ENCODE results near the gene USP32. TPM values are rescaled to one million over a fixed set of nuclear protein-coding genes. Genes with fewer than 3 reads are reported as not detected.
A peak's percentile ranks its signal among the peaks of the same experiment; 100 is the strongest.

Gene USP32
- total and polyA plus RNA-seq, 4 experiments from 2014 or later, result 2.6 to 36.2 (median 20.4) TPM

DNA sequence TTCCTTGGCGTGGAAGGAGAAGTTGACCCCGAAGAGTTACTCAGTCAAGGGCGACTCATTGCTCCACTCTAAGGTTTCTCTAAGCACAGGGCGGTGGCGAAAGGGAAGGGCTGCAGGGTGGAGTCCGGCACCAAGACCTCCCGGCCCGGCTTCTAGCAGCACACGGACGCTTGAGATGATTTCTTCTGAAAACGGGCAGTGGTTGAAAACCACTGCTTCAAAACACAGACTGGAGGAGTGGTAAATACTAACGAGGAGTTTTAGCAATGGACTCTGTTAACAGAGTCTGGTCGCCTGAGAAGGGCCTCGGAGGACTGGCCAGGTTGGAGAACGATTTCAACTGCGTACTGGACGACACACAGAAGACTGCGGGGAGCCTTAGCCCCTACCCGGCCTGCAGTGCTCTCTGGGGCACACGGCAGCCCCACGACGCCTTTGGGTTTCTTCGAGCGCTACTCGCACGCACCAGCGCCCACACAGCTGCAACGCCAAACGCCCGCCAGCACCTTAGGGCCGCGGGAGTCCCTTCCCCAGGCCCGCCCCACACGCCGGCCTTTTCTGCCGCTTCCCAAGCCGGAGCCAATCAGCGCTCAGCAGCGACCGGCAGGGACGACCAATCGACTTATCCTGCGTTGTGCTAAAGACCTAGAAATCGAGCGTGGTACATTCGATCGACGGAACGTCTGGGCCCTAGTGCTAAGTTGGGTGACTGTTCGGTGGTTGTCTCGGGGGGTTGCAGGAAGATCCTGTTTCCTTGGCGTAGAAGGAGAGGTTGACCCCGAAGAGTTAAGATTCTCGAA is 256.6 kb downstream of the USP32 start:
- H3K9me3 ChIP-seq (ENCODE audit: control insufficient read depth in 1 of 2, low read length in 2 of 2), result no peaks in the 10 kb centered on the region
- H3K36me3 ChIP-seq (ENCODE audit: insufficient read depth, low read length), result no peaks in the 10 kb centered on the region
- H3K9me3 Mint-ChIP-seq, result peaks cover 0 to 2% (median 0%) of the 10 kb centered on the region in 8 donors
- peaks cover 19 to 22% of the 10 kb centered on the region in 2 donors for H3K27me3 Mint-ChIP-seq
- intact Hi-C loops (cut with micrococcal nuclease), result no loop called here
- H3K36me3 Mint-ChIP-seq, result peaks cover 4 to 5% of the 10 kb centered on the region in 2 donors
- ChIA-PET CTCF (ENCODE audit: partially characterized antibody) (interaction anchor here (0.6 kb wide), 1 partner anchor 925 kb away, joined by 4 read pairs; no protein-coding TSS in a partner anchor), POLR2A (ENCODE audit: partially characterized antibody) (no interaction called here)
- peaks cover 18% of the 10 kb centered on the region for H3K27me3 ChIP-seq (ENCODE audit: insufficient read depth, low read length)
- H3K4me3 Mint-ChIP-seq, result peak overlapping the region; percentile 94 to 98 (median 95)
- peaks cover 28% of the 10 kb centered on the region for H3K4me1 ChIP-seq (ENCODE audit: insufficient read depth, low read length)
- DNase-seq, result peak; percentile 71 to 78 (median 75)
- peaks cover 18 to 50% (median 34%) of the 10 kb centered on the region in 4 donors for H3K4me1 Mint-ChIP-seq
- peak overlapping the region; percentile 15 for H3K27ac ChIP-seq (ENCODE audit: low read depth, low read length)
- H3K27ac Mint-ChIP-seq, result peak overlapping the region; percentile 71 to 90 (median 77)
- H3K4me3 ChIP-seq (ENCODE audit: low read length in 2 of 2), result peak overlapping the region; percentile 33 to 80

DNA sequence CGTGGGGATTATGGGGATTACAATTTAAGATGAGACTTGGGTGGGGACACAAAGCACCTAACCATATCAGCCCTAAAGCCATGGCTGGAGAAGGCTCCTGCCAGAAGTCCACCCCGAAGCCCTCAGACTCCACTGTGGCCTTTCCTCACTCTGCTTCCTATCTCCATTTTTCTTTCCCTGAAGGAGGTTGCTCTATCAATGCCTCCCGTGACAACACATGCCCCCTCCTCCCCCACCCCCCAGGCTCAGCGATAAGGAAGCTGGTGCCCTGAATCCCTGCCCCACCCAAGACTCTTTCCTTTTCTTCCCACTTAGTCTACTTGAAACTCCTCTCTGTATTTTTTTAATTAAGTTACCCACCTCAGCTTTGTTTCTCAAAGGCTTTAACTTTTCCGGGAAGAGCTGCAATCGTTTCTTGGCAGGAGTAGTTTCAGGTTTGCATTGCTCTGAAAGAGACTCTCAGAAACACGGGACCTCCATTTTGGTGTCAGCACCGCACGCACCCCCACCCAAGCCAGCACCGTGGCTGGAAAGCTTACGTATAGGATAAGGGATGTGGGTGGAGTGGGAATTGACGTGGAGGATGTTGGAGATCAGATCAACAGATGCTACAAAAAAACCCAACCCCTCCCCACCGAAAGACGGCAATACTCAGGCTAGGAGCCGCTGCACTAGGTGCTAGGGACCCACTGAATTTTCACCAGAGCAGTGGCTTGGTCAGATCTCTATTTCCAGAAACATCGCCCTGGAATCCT is 257.4 kb downstream of the USP32 start:
- H3K27me3 ChIP-seq (ENCODE audit: insufficient read depth, low read length), result peaks cover 13% of the 10 kb centered on the region
- ChIA-PET CTCF (ENCODE audit: partially characterized antibody) (interaction anchor here (0.6 kb wide), 1 partner anchor 924 kb away, joined by 4 read pairs; no protein-coding TSS in a partner anchor), POLR2A (ENCODE audit: partially characterized antibody) (no interaction called here)
- peak overlapping the region; percentile 33 to 80 for H3K4me3 ChIP-seq (ENCODE audit: low read length in 2 of 2)
- H3K27me3 Mint-ChIP-seq, result peaks cover 12 to 17% of the 10 kb centered on the region in 2 donors
- intact Hi-C loops (cut with micrococcal nuclease), result no loop called here
- H3K27ac ChIP-seq (ENCODE audit: low read depth, low read length), result peak overlapping the region; percentile 15
- H3K36me3 Mint-ChIP-seq, result peaks cover 4 to 5% of the 10 kb centered on the region in 2 donors
- H3K4me3 Mint-ChIP-seq, result peak overlapping the region; percentile 94 to 98 (median 95)
- peak; percentile 28 to 70 (median 44) for DNase-seq
- H3K36me3 ChIP-seq (ENCODE audit: insufficient read depth, low read length), result no peaks in the 10 kb centered on the region
- H3K4me1 Mint-ChIP-seq, result peaks cover 18 to 42% (median 33%) of the 10 kb centered on the region in 4 donors
- no peaks in the 10 kb centered on the region for H3K9me3 ChIP-seq (ENCODE audit: control insufficient read depth in 1 of 2, low read length in 2 of 2)
- H3K27ac Mint-ChIP-seq, result peak overlapping the region in 6 of 7 donors; percentile 71 to 90 (median 76)
- peaks cover 22% of the 10 kb centered on the region for H3K4me1 ChIP-seq (ENCODE audit: insufficient read depth, low read length)
- peaks cover 0 to 2% (median 0%) of the 10 kb centered on the region in 8 donors for H3K9me3 Mint-ChIP-seq

DNA sequence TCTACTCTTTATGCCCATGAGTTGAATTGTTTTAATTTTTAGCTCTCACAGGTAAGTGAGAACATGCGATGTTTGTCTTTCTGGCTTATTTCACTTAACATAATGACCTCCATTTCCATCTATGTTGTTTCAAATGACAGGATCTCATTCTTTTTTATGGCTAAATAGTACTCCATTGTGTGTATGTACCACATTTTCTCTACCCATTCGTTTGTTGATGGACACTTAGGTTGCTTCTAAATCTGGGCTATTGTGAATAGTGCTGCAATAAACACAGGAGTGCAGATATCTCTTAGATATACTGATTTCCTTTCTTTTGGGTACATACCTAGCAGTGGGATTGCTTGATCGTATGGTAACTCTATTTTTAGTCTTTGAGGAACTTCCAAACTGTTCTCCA is 261.5 kb downstream of the USP32 start:
- ChIA-PET POLR2A (ENCODE audit: partially characterized antibody) (no interaction called here), CTCF (ENCODE audit: partially characterized antibody) (no interaction called here)
- DNase-seq, result no peak
- Mint-ChIP-seq H3K27ac (no peak overlapping the region), H3K36me3 (peaks cover 4% of the 10 kb centered on the region in 2 donors), H3K4me3 (no peak overlapping the region), H3K4me1 (peaks cover 13 to 29% (median 20%) of the 10 kb centered on the region in 4 donors), H3K27me3 (peaks cover 2 to 4% of the 10 kb centered on the region in 2 donors), H3K9me3 (no peaks in the 10 kb centered on the region)
- no peaks in the 10 kb centered on the region for H3K36me3 ChIP-seq (ENCODE audit: insufficient read depth, low read length)
- no peak overlapping the region for H3K27ac ChIP-seq (ENCODE audit: low read depth, low read length)
- H3K9me3 ChIP-seq (ENCODE audit: control insufficient read depth in 1 of 2, low read length in 2 of 2), result no peaks in the 10 kb centered on the region
- no peaks in the 10 kb centered on the region for H3K27me3 ChIP-seq (ENCODE audit: insufficient read depth, low read length)
- no peak overlapping the region for H3K4me3 ChIP-seq (ENCODE audit: low read length in 2 of 2)
- peaks cover 10% of the 10 kb centered on the region for H3K4me1 ChIP-seq (ENCODE audit: insufficient read depth, low read length)
- intact Hi-C loops (cut with micrococcal nuclease), result no loop called here

DNA sequence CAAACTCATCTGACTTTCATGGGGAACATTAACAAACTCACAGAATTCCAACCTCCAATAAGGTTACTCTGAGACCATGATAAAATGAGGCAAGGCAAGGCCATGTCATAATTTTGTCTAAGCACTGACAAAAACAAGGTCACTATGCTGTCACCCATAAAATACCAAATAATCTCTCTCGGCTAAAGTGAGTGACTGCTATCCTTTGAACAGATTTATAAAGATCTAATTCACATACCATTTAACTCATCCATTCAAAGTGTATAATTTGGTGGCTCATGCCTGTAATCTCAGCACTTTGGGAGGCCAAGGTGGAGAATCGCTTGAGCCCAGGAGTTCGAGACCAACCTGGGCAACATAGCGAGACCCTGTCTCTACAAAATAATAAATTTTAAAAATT is 262.8 kb downstream of the USP32 start:
- H3K27me3 Mint-ChIP-seq, result peaks cover 0 to 4% of the 10 kb centered on the region in 2 donors
- ChIA-PET POLR2A (ENCODE audit: partially characterized antibody) (interaction anchor here (0.6 kb wide), 1 partner anchor 9 kb away, joined by 3 read pairs; no protein-coding TSS in a partner anchor), CTCF (ENCODE audit: partially characterized antibody) (interaction anchor here (1.7 kb wide), 1 partner anchor 19 kb away, joined by 3 read pairs; no protein-coding TSS in a partner anchor)
- Histone ChIP-seq H3K36me3 (ENCODE audit: insufficient read depth, low read length) (no peaks in the 10 kb centered on the region), H3K4me3 (ENCODE audit: low read length in 2 of 2) (no peak overlapping the region), H3K9me3 (ENCODE audit: control insufficient read depth in 1 of 2, low read length in 2 of 2) (no peaks in the 10 kb centered on the region), H3K27me3 (ENCODE audit: insufficient read depth, low read length) (no peaks in the 10 kb centered on the region), H3K4me1 (ENCODE audit: insufficient read depth, low read length) (peaks cover 3% of the 10 kb centered on the region), H3K27ac (ENCODE audit: low read depth, low read length) (no peak overlapping the region)
- H3K4me3 Mint-ChIP-seq, result no peak overlapping the region
- no peaks in the 10 kb centered on the region for H3K9me3 Mint-ChIP-seq
- intact Hi-C loops (cut with micrococcal nuclease), result no loop called here
- peaks cover 0 to 4% of the 10 kb centered on the region in 2 donors for H3K36me3 Mint-ChIP-seq
- H3K27ac Mint-ChIP-seq, result no peak overlapping the region
- DNase-seq, result no peak
- H3K4me1 Mint-ChIP-seq, result peaks cover 5 to 16% (median 9%) of the 10 kb centered on the region in 4 donors

Other genes with a start within 250 kb of the USP32 start
- not detected for gene CA4, start 242.2 kb downstream of the USP32 start, total RNA-seq
- gene CA4, start 242.2 kb downstream of the USP32 start, polyA plus RNA-seq, result not detected
- gene CHCT1, start 30.4 kb upstream of the USP32 start, total RNA-seq, result not detected
- under 1 TPM in 1 of 2 donors, not detected in 1; 0.54 TPM for gene CHCT1, start 30.4 kb upstream of the USP32 start, polyA plus RNA-seq
- gene APPBP2, start 134.1 kb upstream of the USP32 start, total RNA-seq, result 10 to 100 TPM; 48.4 to 50.8 TPM
- 10 to 100 TPM; 23.9 to 31.6 TPM for gene APPBP2, start 134.1 kb upstream of the USP32 start, polyA plus RNA-seq
- gene PPM1D, start 208.1 kb upstream of the USP32 start, total RNA-seq, result 10 to 100 TPM; 18.9 to 19.4 TPM
- 10 to 100 TPM in 1 of 2 donors, 1 to 10 TPM in 1; 7.0 to 10.1 TPM for gene PPM1D, start 208.1 kb upstream of the USP32 start, polyA plus RNA-seq